Breast epithelium (tissue), 3 donors: ENCODE data around the gene PPP2R3A.

ENCODE experiments used
- POLR2A ChIP-seq: fragments of 450-650 bp; IDR thresholded peaks from one replicate; pipeline ENCODE4 v1.6.1; 2016; ENCODE audit warnings: antibody characterized with exemption, mild to moderate bottlenecking, moderate library complexity
- TF ChIP-seq, protein P1 (sequence below), 3 donors: fragments of 450-650 bp; IDR thresholded peaks; one replicate each; pipeline ENCODE4 v1.5.1; 2016 to 2017; ENCODE audit warnings: antibody characterized with exemption in 3 of 3, mild to moderate bottlenecking in 3 of 3, moderate library complexity in 3 of 3

DNA sequence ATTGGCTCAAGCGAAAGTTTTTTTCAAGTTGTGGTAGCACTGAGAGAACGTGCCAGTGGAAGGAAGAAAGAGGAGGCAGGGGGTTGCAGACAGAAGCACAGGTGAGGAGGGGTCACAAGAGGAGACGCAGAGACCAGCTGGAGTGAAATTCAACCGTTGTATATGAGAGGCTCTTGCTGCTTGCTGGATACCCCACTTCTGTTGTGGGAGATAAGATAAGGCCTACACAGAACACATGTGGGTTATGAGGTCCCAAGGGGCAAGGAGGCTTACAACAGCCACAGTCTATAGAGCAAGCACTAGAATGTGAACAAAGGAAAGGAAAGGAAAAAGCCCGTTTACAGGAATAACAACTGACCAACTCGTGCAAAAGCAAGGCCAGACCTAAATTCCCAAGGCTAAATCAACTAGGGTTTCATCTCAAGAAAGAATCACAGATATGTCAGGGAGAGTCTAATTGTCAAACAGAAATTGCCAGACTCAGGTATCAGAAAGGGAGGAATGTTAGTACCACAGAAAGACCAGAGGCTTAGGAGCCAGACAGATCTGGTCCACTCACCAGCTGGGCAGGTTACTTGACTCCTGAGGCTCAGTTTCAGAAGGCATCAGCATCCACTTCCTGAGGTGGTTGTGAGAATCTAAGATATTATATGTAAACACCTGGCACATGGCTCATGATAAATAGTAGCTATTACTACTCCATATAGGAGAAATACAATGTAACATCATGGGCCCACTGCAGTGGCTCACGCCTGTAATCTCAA is 169.7 kb downstream of the PPP2R3A start:
- no peak for TF ChIP-seq POLR2A
- TF ChIP-seq, protein P1, sequence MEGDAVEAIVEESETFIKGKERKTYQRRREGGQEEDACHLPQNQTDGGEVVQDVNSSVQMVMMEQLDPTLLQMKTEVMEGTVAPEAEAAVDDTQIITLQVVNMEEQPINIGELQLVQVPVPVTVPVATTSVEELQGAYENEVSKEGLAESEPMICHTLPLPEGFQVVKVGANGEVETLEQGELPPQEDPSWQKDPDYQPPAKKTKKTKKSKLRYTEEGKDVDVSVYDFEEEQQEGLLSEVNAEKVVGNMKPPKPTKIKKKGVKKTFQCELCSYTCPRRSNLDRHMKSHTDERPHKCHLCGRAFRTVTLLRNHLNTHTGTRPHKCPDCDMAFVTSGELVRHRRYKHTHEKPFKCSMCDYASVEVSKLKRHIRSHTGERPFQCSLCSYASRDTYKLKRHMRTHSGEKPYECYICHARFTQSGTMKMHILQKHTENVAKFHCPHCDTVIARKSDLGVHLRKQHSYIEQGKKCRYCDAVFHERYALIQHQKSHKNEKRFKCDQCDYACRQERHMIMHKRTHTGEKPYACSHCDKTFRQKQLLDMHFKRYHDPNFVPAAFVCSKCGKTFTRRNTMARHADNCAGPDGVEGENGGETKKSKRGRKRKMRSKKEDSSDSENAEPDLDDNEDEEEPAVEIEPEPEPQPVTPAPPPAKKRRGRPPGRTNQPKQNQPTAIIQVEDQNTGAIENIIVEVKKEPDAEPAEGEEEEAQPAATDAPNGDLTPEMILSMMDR (IDR thresholded peaks at IDR 0.05) = no peak
